ENCODE measurements around the gene NOP9. TPM values are rescaled to one million over a fixed set of nuclear protein-coding genes. Genes with fewer than 3 reads are reported as not detected.

NOP9 gene
- total RNA-seq, 2 experiments from 2014 or later = 25.9 to 27.5 TPM

DNA sequence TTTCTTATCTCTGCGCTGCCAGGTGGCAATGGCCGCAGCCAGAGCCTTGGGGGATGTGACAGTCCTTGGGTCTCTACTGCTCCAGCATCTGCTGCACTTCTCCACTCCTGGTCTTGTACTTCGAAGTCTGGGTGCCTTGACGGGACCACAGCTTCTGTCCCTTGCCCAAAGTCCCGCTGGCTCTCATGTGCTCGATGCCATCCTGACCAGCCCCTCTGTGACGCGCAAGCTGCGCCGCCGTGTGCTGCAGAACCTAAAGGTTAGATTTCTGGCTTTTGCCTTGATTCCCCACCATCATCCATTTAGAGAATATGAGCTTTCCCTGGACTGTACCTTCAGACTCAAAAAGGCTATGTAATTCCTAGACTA, 4.4 kb downstream of the NOP9 start:
- Histone ChIP-seq H3K4me1 (ENCODE audit: insufficient read depth, low read length) (peaks cover 45% of the 10 kb centered on the region), H3K36me3 (ENCODE audit: insufficient read depth, low read length) (peaks cover 73% of the 10 kb centered on the region), H3K4me3 (ENCODE audit: low read length) (no peak overlapping the region), H3K9me3 (ENCODE audit: control insufficient read depth in 1 of 2, insufficient read depth in 1 of 2, low read length in 2 of 2) (no peaks in the 10 kb centered on the region), H3K27me3 (ENCODE audit: control insufficient read depth in 1 of 2, insufficient read depth in 2 of 2, low read length in 2 of 2) (no peaks in the 10 kb centered on the region), H3K27ac (ENCODE audit: low read depth in 1 of 2, low read length in 2 of 2) (no peak overlapping the region)
- Mint-ChIP-seq H3K36me3 (ENCODE audit: low read depth) (peaks cover 91% of the 10 kb centered on the region), H3K4me3 (no peak overlapping the region), H3K27ac (no peak overlapping the region), H3K9me3 (no peaks in the 10 kb centered on the region), H3K4me1 (ENCODE audit: low read depth) (peaks cover 55% of the 10 kb centered on the region), H3K27me3 (no peaks in the 10 kb centered on the region)
- intact Hi-C loops (cut with DNase I, micrococcal nuclease) = no loop called here
- ATAC-seq (ENCODE audit: poor library complexity) (no peak), DNase-seq (no peak)
- TF ChIP-seq, protein P1, sequence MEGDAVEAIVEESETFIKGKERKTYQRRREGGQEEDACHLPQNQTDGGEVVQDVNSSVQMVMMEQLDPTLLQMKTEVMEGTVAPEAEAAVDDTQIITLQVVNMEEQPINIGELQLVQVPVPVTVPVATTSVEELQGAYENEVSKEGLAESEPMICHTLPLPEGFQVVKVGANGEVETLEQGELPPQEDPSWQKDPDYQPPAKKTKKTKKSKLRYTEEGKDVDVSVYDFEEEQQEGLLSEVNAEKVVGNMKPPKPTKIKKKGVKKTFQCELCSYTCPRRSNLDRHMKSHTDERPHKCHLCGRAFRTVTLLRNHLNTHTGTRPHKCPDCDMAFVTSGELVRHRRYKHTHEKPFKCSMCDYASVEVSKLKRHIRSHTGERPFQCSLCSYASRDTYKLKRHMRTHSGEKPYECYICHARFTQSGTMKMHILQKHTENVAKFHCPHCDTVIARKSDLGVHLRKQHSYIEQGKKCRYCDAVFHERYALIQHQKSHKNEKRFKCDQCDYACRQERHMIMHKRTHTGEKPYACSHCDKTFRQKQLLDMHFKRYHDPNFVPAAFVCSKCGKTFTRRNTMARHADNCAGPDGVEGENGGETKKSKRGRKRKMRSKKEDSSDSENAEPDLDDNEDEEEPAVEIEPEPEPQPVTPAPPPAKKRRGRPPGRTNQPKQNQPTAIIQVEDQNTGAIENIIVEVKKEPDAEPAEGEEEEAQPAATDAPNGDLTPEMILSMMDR (IDR thresholded peaks at IDR 0.05) = no peak
- POLR2A ChIA-PET = interaction anchor here (0.6 to 1.4 kb wide), 2 partner anchors 61 to 1030 kb away, joined by 3 to 4 read pairs; partner anchors contain the start of gene TINF2
- CTCF ChIA-PET = interaction anchor here (1.2 to 1.4 kb wide), 2 partner anchors 30 to 88 kb away, joined by 3 read pairs; partner anchors contain the start of gene MDP1

DNA sequence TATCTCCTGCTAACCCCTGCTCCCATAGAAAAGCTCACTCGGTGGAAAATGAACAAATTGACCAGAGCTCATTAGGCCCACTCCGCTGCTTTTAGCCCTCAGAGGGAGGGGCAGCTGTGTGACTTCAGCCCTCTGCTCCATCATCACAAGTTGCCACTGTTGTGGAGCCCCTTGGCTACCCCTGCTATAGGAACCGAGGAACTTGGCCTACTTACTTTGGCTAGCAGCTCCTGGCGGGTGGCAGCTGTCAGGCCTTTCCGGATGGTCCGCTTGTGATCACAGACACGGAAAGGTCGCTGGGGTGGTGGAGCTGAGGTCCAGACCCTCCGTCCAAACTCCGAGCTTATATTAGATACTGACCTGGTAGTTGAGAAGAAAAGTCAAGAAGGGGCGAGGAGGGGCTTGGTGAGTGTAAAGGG, 7.5 kb downstream of the NOP9 start:
- H3K27ac Mint-ChIP-seq = no peak overlapping the region
- peaks cover 66% of the 10 kb centered on the region for H3K36me3 Mint-ChIP-seq (ENCODE audit: low read depth)
- no peaks in the 10 kb centered on the region for H3K27me3 Mint-ChIP-seq
- Histone ChIP-seq H3K36me3 (ENCODE audit: insufficient read depth, low read length) (peaks cover 60% of the 10 kb centered on the region), H3K4me1 (ENCODE audit: insufficient read depth, low read length) (peaks cover 47% of the 10 kb centered on the region), H3K27ac (ENCODE audit: low read depth in 1 of 2, low read length in 2 of 2) (no peak overlapping the region), H3K9me3 (ENCODE audit: control insufficient read depth in 1 of 2, insufficient read depth in 1 of 2, low read length in 2 of 2) (no peaks in the 10 kb centered on the region), H3K4me3 (ENCODE audit: low read length) (no peak overlapping the region), H3K27me3 (ENCODE audit: control insufficient read depth in 1 of 2, insufficient read depth in 2 of 2, low read length in 2 of 2) (no peaks in the 10 kb centered on the region)
- no peak for DNase-seq
- intact Hi-C loops (cut with DNase I, micrococcal nuclease) = no loop called here
- ChIA-PET CTCF (interaction anchor here (1.0 to 4.9 kb wide), 11 partner anchors 8 to 129 kb away, joined by 3 to 67 read pairs (median 8); partner anchors contain the start of genes CHMP4A, DHRS1, NOP9 and RABGGTA), POLR2A (interaction anchor here (1.3 to 5.5 kb wide), 4 partner anchors 7 to 192 kb away, joined by 3 to 52 read pairs (median 10); partner anchors contain the start of genes DCAF11, DHRS1, NOP9 and NRL)
- TF ChIP-seq, protein P1 (IDR thresholded peaks at IDR 0.05) = no peak
- H3K4me1 Mint-ChIP-seq (ENCODE audit: low read depth) = peaks cover 50% of the 10 kb centered on the region
- H3K9me3 Mint-ChIP-seq = no peaks in the 10 kb centered on the region
- ATAC-seq (ENCODE audit: poor library complexity) = no peak
- H3K4me3 Mint-ChIP-seq = no peak overlapping the region

DNA sequence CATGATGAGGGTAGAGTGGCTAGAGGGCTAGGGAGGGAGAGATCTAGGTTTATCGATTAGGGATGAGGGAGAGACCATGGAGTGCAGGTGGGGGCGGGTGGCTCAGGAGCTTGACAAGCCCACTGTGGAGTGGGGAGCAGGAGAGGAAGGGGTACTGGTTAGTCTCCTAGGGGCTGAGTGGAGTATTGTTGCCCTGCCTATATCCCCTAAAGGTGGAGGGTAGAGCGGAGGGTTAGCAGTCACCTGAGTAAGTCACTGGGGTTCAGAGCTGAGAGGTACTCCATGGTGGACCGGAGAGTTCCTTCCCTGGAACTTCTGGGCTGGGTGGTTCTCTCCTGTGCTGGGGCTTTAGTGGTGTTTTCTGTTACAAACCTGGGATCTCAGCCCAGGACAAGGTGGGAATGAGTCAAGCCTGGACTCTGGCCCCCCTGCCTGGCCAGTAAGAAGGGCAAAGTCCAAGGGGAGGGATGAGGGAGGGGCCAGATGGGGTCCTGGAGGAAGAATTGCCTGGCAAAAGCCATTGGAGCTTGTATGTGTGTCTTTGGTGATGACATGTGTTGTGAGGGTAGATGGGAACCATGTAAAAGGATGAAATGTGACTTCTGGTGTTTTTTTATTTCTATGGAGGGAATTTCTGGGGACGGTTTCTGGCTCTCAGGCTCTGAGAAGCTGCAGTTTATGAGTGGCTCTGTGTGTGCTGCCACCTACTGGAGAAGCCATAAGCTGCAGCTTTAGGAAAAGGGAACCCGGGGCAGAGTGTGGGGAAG, 8.1 kb downstream of the NOP9 start, which contains the start of gene CIDEB:
Gene CIDEB (minus strand): TSS at position 403 of the 767 bp plus-strand sequence. CDS start 119 bp downstream, at position 284.
- Histone ChIP-seq H3K27ac (ENCODE audit: low read depth in 1 of 2, low read length in 2 of 2) (no peak within 1 kb of the TSS), H3K4me1 (ENCODE audit: insufficient read depth, low read length) (peaks cover 48% of the 10 kb centered on the region), H3K4me3 (ENCODE audit: low read length) (no peak within 1 kb of the TSS), H3K27me3 (ENCODE audit: control insufficient read depth in 1 of 2, insufficient read depth in 2 of 2, low read length in 2 of 2) (no peaks in the 10 kb centered on the region), H3K36me3 (ENCODE audit: insufficient read depth, low read length) (peaks cover 54% of the 10 kb centered on the region), H3K9me3 (ENCODE audit: control insufficient read depth in 1 of 2, insufficient read depth in 1 of 2, low read length in 2 of 2) (no peaks in the 10 kb centered on the region)
- TF ChIP-seq, protein P1 (IDR thresholded peaks at IDR 0.05) = peak; percentile 92
- peak in 13 of 14 experiments; percentile 36 to 83 (median 50) for DNase-seq
- intact Hi-C loops (cut with DNase I, micrococcal nuclease) = no loop called here
- Mint-ChIP-seq H3K27ac (peak within 1 kb of the TSS; percentile 76), H3K4me3 (peak within 1 kb of the TSS; percentile 54), H3K27me3 (no peaks in the 10 kb centered on the region), H3K9me3 (no peaks in the 10 kb centered on the region), H3K36me3 (ENCODE audit: low read depth) (peaks cover 60% of the 10 kb centered on the region), H3K4me1 (ENCODE audit: low read depth) (peaks cover 52% of the 10 kb centered on the region)
- CTCF ChIA-PET = interaction anchor here (0.7 to 4.9 kb wide), 24 partner anchors 8 to 164 kb away, joined by 3 to 67 read pairs (median 4); partner anchors contain the start of genes CHMP4A, DHRS1, NOP9 and RABGGTA
- peak; percentile 21 for ATAC-seq (ENCODE audit: poor library complexity)
- POLR2A ChIA-PET = interaction anchor here (0.7 to 5.5 kb wide), 14 partner anchors 8 to 249 kb away, joined by 3 to 52 read pairs (median 4); partner anchors contain the start of genes CBLN3, DCAF11, DHRS1 and IPO4
